DOHH2 (cell line): ENCODE data around the gene MECP2.

Source experiments
- H3F3A ChIP-seq: fragments of 200-600 bp; sonication (generic), shearing (Covaris generic); 2 replicates; pipeline ENCODE4 v1.6.0; 2016; ENCODE audit warnings: antibody characterized with exemption, mild to moderate bottlenecking; ENCODE audit not compliant: control insufficient read depth, insufficient read depth
- H3K27ac ChIP-seq: fragments of 200-600 bp; sonication (generic); 2 replicates; pipeline ENCODE4 v1.5.1; 2014; ENCODE audit warnings: low read depth, mild to moderate bottlenecking, low read length, moderate library complexity
- H3K27me3 ChIP-seq: fragments of 200-600 bp; sonication (generic); 2 replicates; pipeline ENCODE4 v1.6.1; 2014; ENCODE audit warnings: mild to moderate bottlenecking, low read length, mixed read lengths; ENCODE audit not compliant: control insufficient read depth
- H3K36me3 ChIP-seq: fragments of 200-600 bp; sonication (generic); 2 replicates; pipeline ENCODE4 v1.6.1; 2014; ENCODE audit warnings: mild to moderate bottlenecking, low read length, moderate library complexity, mixed read lengths; ENCODE audit not compliant: control insufficient read depth
- H3K4me1 ChIP-seq: fragments of 200-600 bp; sonication (generic); 2 replicates; pipeline ENCODE4 v1.6.1; 2014; ENCODE audit warnings: mild to moderate bottlenecking, low read length, mixed read lengths; ENCODE audit not compliant: control insufficient read depth
- H3K4me2 ChIP-seq: fragments of 200-600 bp; sonication (generic); 2 replicates; pipeline ENCODE4 v1.6.0; 2014; ENCODE audit warnings: mild to moderate bottlenecking, low read length, moderate library complexity
- H3K4me3 ChIP-seq: fragments of 200-600 bp; sonication (generic); 2 replicates; pipeline ENCODE4 v1.5.1; 2014; ENCODE audit warnings: mild to moderate bottlenecking, low read length, mixed read lengths
- H3K79me2 ChIP-seq: fragments of 200-600 bp; sonication (generic); 2 replicates; pipeline ENCODE4 v1.6.1; 2014; ENCODE audit warnings: mild to moderate bottlenecking, low read length, mixed read lengths; ENCODE audit not compliant: control insufficient read depth
- H3K9me2 ChIP-seq: fragments of 200-600 bp; sonication (generic); replicated peaks from 2 replicates; pipeline ENCODE4 v1.6.1; 2014; ENCODE audit warnings: mild to moderate bottlenecking, low read length, mixed read lengths; ENCODE audit not compliant: control insufficient read depth
- H3K9me3 ChIP-seq: fragments of 200-600 bp; sonication (generic); 2 replicates; pipeline ENCODE4 v1.6.1; 2014; ENCODE audit warnings: antibody characterized with exemption, low read length, mixed read lengths; ENCODE audit not compliant: control insufficient read depth, insufficient read depth
- H4K20me1 ChIP-seq: fragments of 200-600 bp; sonication (generic); 2 replicates; pipeline ENCODE4 v1.6.0; 2014; ENCODE audit warnings: low read depth, mild to moderate bottlenecking, antibody characterized with exemption, low read length, moderate library complexity; ENCODE audit not compliant: control insufficient read depth, insufficient read depth
- CTCF ChIP-seq: fragments of 200-600 bp; sonication (generic); IDR thresholded peaks from one replicate; pipeline ENCODE4 v1.5.1; 2014; ENCODE audit warnings: antibody characterized with exemption, mild to moderate bottlenecking, low read depth, low read length; ENCODE audit not compliant: poor library complexity, severe bottlenecking
- EZH2phosphoT487 ChIP-seq: fragments of 200-600 bp; sonication (generic); IDR thresholded peaks from 2 replicates; pipeline ENCODE4 v1.6.1; 2017; ENCODE audit warnings: borderline replicate concordance, mild to moderate bottlenecking, antibody characterized with exemption, low read length, moderate library complexity, mixed read lengths

Gene MECP2

DNA sequence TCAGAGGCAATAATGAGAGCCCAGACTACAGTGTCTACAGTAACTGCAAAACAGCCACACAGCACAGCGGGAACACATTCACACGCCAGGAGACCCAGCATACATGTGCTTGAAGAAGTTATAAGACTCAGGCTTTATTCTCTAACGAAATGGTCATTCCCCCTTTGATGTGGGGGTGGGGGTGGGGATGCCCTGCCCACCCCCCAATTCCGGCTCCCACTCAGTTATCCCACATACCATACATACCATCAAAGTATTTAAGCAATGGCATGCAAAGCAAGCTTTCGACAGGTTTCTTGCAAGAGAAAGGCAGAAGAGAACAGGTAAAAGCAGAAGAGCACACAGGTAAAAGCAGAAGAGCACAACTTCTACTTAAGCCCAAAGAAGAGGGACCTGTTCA is 3.6 kb downstream of the MECP2 start:
- no peak overlapping the region for H3K4me3 ChIP-seq
- peaks cover 28% of the 10 kb centered on the region for H3K36me3 ChIP-seq
- no peak for TF ChIP-seq EZH2phosphoT487
- TF ChIP-seq CTCF = no peak
- no peaks in the 10 kb centered on the region for H3K9me3 ChIP-seq
- no peaks in the 10 kb centered on the region for H3F3A ChIP-seq
- peaks cover 8% of the 10 kb centered on the region; the same call in 1 of the 2 replicates for H4K20me1 ChIP-seq
- no peak overlapping the region for H3K27ac ChIP-seq
- peaks cover 79% of the 10 kb centered on the region for H3K79me2 ChIP-seq
- H3K27me3 ChIP-seq = no peaks in the 10 kb centered on the region
- H3K4me1 ChIP-seq = peaks cover 39% of the 10 kb centered on the region
- H3K4me2 ChIP-seq = peak overlapping the region; percentile 86
- H3K9me2 ChIP-seq = no peaks in the 10 kb centered on the region

GRCh38 chrX:154092371-154092770 is 5.1 kb downstream of the MECP2 start:
- Histone ChIP-seq H3K27ac (no peak overlapping the region), H4K20me1 (peaks cover 8% of the 10 kb centered on the region; the same call in 1 of the 2 replicates), H3K79me2 (peaks cover 95% of the 10 kb centered on the region), H3K36me3 (peaks cover 33% of the 10 kb centered on the region), H3K4me2 (no peak overlapping the region), H3F3A (no peaks in the 10 kb centered on the region), H3K4me1 (peaks cover 33% of the 10 kb centered on the region), H3K9me2 (no peaks in the 10 kb centered on the region), H3K27me3 (no peaks in the 10 kb centered on the region), H3K4me3 (no peak overlapping the region), H3K9me3 (no peaks in the 10 kb centered on the region)
- TF ChIP-seq CTCF (no peak), EZH2phosphoT487 (no peak)

DNA sequence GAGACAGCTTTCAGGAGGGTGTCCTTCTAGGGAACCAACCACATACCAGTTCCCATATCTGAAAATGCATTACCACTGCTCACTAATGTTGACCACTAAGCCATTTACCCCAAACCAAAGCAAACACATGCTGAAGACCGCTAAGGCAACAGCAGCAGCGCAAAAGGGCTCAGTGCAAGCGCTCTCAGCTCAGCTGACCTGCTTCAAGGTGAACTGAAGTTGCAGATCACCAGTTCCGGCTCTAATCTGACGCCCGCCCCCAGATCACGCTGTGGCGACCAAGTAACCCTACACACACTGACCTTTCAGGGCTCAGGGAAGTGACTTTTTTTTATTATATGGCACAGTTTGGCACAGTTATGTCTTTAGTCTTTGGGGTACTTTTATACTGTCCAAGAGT is 5.8 kb downstream of the MECP2 start:
- no peak overlapping the region for H3K4me2 ChIP-seq
- peaks cover 8% of the 10 kb centered on the region; the same call in 1 of the 2 replicates for H4K20me1 ChIP-seq
- peaks cover 32% of the 10 kb centered on the region for H3K36me3 ChIP-seq

More for the DNA sequence above, 5.8 kb downstream of the MECP2 start:
- Histone ChIP-seq H3F3A (no peaks in the 10 kb centered on the region), H3K27ac (no peak overlapping the region), H3K9me3 (no peaks in the 10 kb centered on the region), H3K4me3 (no peak overlapping the region), H3K4me1 (peaks cover 33% of the 10 kb centered on the region), H3K27me3 (no peaks in the 10 kb centered on the region), H3K9me2 (no peaks in the 10 kb centered on the region), H3K79me2 (peaks cover 97% of the 10 kb centered on the region)
- TF ChIP-seq CTCF = no peak
- TF ChIP-seq EZH2phosphoT487 = no peak
